Measurements from ENCODE around the gene TNFSF10.

- no peak for TF ChIP-seq CTCF (IDR thresholded peaks at IDR 0.05; ENCODE audit: low read length)
- TF ChIP-seq EZH2 (IDR thresholded peaks at IDR 0.05; ENCODE audit: borderline replicate concordance, low read length): no peak
Observed at GRCh38 chr3:172501540-172501939, 21.7 kb downstream of the TNFSF10 start.

Measured in OCI-LY1 (cell line).